Erythroblast (primary cell): ENCODE data around the gene ADAM23.

Source experiments
- GATA1 ChIP-seq: IDR thresholded peaks from 2 replicates; pipeline ENCODE4 v1.6.1; 2011; ENCODE audit warnings: low read depth, mild to moderate bottlenecking, control low read depth, low read length, moderate library complexity
- POLR2A ChIP-seq: IDR thresholded peaks from 2 replicates; pipeline ENCODE4 v1.6.1; 2011; ENCODE audit warnings: mild to moderate bottlenecking, low read length

DNA sequence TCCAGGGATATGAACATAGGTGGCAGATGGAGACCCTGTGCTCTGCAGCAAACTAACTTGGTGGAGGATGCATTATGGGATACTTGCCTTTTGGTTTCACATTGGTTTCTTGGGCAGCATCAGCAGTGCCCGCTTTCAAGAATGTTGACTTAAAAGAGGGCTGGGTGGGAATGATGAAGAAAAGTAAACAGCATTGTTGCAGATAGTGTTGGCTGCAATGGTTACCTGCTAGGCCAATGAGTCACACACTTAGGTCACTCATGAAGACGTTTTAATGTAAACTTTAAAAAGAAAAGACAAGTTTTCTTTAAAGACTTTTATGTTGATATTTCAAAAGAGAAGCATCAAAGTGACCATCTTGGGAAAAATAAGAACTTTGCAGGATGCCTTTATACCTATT lies 172.8 kb downstream of the ADAM23 start:
- TF ChIP-seq POLR2A, result no peak
- no peak for TF ChIP-seq GATA1
